NCI-H1417 (cell line): ENCODE measurements around the gene VPS37B.

ENCODE experiments used
- DNase-seq, 3 experiments: peaks; one replicate each; lab custom pipeline; 2025; lab: John Stamatoyannopoulos, UW

Gene VPS37B

GRCh38 chr12:122840580-122841513 is 55.1 kb downstream of the VPS37B start:
- no peak for DNase-seq

DNA sequence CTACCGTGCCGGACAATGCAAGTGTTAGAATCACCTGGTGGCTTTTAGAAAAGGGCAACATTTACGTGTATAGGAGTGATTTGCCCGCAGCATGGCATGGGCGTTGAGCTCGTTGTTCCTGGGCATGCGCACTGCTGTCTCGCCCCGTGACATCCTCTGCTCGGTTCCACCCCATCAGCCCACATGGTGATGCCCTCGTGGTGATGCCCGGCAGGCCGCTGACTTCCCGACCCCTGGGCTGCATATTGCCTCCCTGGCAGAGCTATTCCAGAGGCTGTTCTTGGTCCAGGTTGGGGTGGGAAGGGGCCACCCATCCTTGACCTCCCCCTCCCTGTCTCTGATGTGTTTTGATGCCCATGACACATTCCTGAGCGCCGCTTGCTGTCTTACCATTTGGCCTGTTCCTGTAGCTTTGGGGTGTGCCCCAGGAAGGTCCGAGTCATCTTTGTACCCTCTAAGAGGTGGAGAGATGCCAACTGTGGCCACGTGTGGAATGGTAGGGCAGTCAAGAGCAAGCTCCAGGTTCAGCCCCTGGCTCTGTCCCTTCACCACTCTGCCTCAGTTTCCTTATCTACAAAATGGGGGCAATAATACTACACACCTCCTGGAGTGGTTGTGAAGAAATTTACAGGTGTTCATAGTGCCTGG is 55.9 kb downstream of the VPS37B start:
- no peak for DNase-seq

DNA sequence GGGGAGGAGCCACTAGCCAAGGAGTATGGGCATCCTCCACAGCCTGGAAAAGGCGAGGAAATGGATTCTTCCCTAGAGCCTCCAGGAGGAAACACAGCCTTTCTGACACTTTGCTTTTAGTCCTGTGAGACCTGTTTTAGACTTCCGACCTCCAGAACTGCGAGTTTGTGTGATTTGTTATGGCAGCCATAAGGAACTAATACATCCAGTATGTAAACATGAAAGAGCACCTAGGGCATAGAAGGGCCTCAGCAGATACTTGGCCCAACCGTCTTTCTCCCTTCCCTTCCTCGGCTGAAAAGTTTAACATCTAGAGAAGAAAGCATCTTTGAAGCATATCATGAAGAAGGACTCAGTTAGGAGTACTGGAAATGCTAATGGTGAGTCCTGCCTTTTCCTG is 57.1 kb downstream of the VPS37B start:
- DNase-seq: no peak

DNA sequence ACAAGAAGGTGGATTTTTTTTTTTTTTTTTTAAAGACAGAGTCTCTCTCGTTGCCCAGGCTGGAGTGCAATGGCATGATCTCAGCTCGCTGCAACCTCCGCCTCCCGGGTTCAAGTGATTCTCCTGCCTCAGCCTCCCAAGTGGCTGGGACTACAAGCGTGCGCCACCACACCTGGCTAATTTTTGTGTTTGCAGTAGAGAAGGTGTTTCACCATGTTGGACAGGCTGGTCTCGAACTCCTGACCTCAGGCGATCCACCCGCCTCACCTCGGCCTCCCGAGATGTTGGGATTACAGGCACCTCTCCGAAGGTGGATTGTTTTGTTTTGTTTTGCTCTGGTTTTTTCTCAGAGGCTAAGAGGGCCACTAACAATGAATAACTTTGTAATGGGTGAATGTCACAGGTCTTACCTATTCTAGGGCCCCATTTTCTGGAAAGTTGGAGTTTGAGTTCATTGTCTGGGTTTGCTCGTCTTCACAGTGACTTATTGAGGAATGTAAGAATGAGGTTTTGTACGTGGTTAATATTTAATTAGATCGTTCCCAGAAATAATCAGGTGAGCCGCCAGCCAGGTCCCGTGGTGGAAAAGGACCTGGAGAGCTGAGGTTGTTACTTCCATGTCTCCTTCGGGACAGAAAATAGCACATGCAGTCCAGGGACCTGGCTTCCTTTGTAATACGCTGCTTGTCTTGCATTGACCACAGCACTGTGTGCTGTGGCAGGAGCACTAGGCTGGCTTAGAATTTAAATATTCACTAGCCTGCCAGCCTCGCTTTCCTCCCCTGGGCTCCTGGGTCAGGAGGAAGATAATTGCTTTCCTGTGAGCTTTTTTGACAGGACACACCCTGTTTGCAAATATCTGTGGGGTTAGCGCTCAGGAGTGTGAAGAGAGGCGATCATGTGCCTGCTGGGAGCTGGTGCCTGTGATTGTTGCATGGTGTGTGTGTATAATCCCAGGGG is 58.3 kb downstream of the VPS37B start:
- peak; percentile 30 to 74 (median 72) for DNase-seq

DNA sequence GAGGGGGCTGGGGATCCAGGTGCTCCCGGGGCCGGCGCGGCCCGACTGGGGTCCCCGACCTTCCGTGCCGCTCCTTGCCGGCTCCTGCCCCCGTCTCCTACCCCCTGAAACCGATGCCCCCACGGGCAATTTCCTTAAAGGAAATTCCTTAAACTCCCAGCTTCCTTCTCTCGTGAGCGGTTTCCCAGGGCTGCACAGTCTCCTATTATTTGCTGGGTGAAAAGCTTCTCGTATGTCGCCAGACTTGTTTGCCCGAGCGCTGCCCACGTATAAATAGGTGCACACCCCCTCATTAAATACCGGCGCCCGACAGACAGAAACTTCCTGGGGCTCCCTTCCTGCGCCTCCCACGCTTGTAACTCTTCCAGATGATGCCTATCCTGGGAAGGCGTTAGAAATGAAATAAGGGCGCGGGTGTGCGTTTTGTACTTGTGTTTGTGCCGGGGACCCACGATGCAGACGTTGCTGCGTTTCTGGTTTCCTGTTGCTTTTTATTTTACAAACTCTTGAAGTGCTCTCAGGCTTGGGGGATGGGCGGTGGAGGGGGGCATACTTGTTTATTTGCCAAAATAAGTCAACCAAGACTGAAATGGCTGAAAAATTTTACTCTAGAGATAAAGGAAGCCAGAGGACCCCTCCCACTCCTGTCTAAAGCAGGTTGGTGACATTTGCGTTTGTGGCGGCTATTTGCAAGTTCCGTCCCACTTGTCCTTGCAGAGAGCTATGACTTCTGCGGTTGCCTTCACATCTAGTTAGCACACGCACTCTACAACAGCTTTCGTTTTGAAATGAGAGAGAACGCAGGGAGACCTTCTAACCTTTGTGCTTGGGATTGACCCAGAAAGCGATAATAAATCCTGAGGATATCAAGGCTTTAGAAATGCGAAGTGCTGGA is 59.6 kb downstream of the VPS37B start:
- DNase-seq: peak; percentile 75 to 81 (median 78)

GRCh38 chr12:122835750-122836026 is 60.2 kb downstream of the VPS37B start:
- DNase-seq: peak; percentile 42 to 74 (median 65)

DNA sequence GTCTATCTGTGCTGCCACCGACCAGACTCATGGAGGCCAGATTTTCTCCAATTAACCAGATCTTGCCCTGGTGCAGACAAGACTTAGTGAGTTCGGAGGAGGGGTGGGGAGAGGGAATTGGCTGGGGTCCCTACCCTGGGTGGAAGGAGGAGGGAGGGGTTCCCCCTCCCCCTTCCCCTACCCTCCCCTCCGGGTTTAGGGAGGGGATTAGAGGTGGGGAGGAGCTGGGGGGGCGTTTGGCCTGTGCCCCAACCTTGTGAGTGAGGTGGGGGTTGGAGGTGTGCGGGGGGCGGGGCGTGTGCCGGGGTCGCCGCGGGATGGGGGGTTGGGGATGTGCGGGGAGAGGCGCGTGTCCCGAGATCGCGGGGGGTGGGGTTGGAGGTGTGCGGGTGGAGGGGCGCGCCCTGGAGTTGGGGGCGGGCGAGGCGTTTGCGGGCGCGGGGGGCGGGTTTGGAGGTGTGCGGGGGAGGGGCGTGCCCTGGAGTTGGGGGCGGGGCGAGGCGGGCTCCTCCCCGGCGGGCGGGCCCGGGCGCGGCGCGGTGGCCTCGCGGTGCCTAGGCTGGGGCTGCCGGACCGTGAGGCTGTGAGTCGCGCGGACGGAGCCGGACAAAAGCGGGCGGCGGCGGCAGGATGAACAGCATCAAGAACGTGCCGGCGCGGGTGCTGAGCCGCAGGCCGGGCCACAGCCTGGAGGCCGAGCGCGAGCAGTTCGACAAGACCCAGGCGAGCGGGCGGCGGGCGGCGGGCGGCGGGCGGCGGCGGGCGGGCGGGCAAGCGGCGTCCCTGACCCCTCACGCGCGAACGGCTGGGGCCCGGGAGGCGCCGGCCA is 60.8 kb downstream of the VPS37B start, which contains the start of gene HIP1R:
Gene HIP1R, plus strand, starts transcription at position 537 of the 829 bp plus-strand sequence. Its CDS starts 94 bp downstream, at position 631.
- DNase-seq: peak; percentile 50 to 75 (median 65)

GRCh38 chr12:122834104-122834920 is 61.6 kb downstream of the VPS37B start:
- peak; percentile 75 to 79 (median 75) for DNase-seq

- no peak for DNase-seq
These were observed 65.3 kb downstream of the VPS37B start for GRCh38 chr12:122830517-122831214.

DNA sequence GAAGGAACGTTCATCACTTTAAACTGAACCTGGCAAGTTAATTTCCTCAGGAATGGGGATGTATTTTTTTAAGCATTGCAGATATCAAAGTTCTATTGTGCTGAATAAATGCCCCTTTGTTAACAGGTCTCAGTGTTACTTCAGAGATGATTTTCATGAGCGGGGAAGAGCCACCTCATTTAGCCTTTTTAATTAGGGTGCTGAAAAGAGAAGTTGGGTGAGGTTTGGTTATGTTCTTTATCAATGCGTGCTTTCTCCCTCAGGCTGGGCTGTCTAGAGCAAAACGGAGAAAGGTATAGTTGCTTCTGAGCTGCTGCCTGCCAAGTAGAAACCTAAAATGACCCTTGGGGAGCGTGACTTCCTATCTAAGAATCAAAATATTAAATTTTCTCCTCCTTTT is 68.7 kb downstream of the VPS37B start:
- no peak for DNase-seq

- peak in 2 of 3 experiments; percentile 2 to 37 for DNase-seq
These were observed 69.9 kb downstream of the VPS37B start for GRCh38 chr12:122825773-122826724.

DNA sequence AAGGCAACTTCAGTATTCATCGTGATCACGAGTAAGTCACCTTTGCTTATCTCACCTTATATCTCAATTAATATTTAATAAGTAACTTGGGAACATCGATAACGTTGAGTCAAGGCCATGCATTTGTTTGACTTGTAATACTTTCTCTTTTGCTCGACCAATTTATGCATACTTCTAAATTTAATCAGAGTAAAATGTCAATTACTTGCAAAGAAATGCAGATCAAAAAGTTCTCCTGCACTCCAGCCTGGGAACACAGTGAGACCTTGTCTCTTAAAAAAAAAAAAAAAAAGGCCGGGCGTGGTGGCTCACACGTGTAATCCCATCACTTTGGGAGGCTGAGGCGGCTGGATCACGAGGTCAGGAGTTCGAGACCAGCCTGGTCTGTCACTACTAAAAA is 72.5 kb downstream of the VPS37B start:
- no peak for DNase-seq

GRCh38 chr12:122820838-122821271 is 75.1 kb downstream of the VPS37B start:
- no peak for DNase-seq

DNA sequence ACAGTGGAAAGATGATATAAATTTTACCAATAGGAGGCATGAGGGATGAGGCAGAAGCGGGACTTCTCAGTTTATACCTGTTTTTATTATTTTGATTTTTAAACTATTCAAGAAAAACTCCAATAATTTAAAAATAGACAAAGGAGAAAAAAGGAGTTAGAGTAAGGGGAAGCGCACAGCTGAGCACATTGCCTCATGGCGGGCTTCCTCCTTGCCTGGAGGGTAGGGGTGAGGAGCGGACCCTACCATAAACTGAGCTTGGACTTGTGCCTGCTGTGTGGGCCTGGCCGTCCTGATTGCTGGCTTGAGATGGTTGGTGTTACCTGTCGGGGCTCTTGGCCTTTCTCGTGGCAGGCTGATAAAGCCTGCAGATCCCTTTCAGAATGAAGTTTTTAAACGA is 75.8 kb downstream of the VPS37B start:
- DNase-seq: no peak

DNA sequence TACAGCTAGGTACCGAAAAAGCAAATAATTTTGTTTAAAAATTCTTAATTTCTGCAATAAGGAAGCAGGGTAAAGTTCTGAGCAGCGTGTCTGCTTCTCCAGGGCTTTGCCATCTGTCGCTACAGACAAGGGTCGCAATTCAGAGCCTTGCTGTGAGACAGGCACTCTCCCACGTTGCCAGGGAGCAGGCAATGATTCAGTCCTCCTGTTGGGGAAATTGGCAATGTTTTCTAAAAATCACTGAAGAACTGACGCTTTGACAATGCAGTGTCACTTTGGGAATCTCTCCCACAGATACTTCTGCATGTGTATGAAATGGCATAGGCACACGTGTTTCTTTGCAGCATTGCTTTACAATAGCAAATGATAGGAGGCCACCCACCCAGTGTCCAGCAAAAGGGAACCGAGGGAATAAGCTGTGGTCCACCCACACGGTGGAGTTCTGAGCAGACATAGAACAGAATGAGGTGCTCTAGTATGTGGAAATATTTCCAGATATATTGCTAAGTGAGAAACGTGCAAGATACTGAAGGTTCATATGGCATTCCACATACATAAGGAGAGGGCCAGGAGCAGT is 76.6 kb downstream of the VPS37B start:
- DNase-seq: no peak
